ENCODE results near the gene RNF113B. TPM values are rescaled to one million over a fixed set of nuclear protein-coding genes. Genes with fewer than 3 reads are reported as not detected.

The RNF113B gene
- total RNA-seq: not detected in 2 replicates

DNA sequence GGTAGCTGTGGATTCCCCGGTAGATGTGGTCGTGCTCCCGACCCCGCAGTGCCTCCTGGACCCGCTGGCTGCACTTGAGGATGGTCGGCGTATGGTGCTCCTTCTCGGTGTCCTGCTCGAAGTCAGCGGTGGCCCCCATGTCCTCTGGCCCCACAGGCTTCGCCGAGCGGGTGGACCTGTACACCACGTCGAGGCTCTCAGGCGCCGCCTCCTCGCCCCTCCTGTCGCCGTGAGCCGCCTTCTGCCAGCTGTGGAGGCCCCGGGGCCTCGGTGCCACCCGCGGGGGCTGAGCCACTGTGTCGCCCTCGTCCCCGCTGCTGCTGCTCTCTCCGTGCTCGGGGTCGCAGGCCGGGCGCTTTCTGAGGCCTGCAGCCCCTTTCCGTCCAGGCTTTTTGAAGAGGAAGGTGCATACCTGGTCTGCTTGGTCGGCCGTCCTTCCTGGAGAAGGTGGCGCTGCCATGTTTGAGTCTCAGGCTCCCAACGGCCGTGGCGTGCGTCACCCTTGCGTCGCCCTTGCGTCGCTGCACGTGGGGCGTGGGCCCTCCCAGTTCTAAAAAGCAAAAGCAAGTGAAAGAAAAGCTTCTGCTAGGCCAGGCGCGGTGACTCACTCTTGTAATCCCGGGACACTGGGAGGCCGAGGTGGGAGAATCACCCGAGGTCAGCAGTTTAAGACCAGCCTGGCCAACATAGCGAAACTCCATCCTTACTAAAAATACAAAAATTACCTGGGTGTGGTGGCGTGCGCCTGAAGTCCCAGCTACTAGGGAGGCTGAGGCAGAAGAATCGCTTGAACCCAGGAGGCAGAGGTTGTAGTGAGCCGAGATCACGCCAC, at the start of gene RNF113B:
RNF113B (minus strand) TSS at position 493 of the 832 bp plus-strand sequence; CDS start at position 460, 33 bp downstream.

GRCh38 chr13:98142380-98143156, 34.5 kb downstream of the RNF113B start, which contains the start of gene FARP1:
Gene FARP1, plus strand, starts transcription at chr13:98143094. Its CDS starts 70,149 bp downstream, at chr13:98213243.

Other genes starting within 250 kb of the RNF113B start
- gene IPO5, start 223.6 kb downstream of the RNF113B start, total RNA-seq: 154 and 192 TPM in 2 replicates
- 15.6 and 17.0 TPM in 2 replicates for gene FARP1, start 34.2 kb downstream of the RNF113B start, total RNA-seq

Measured in bronchial smooth muscle cell (primary cell).